Stimulated activated CD4-positive, alpha-beta T cell treated with anti-CD3 and anti-CD28 coated beads, Interleukin-1b, Interleukin-23, amount 100 ng/mL, for 4 hours (primary cell): ENCODE data around the gene CCDC81.
"Not testable (repeated sequence)": the region's sequence is repeated elsewhere in the genome, so short reads cannot be mapped to it uniquely, and the experiment has no call there.

Source experiments
- DNase-seq, 2 donors: peaks; one replicate each; pipeline ENCODE4 v3.0.0-alpha.2; 2020; ENCODE audit warnings: low read depth in 2 of 2

Gene CCDC81

GRCh38 chr11:86386746-86387145, 12.1 kb downstream of the CCDC81 start:
- no peak for DNase-seq

- DNase-seq: no peak
These were observed 13.5 kb downstream of the CCDC81 start for GRCh38 chr11:86388198-86388597.

- DNase-seq: no peak
These were observed 15.8 kb downstream of the CCDC81 start for GRCh38 chr11:86390487-86390886.

- DNase-seq: no peak
These were observed 20.4 kb downstream of the CCDC81 start for GRCh38 chr11:86395061-86395551.

- DNase-seq: no peak
These were observed 21.7 kb downstream of the CCDC81 start for GRCh38 chr11:86396396-86396795.

- no peak for DNase-seq
These were observed 22.7 kb downstream of the CCDC81 start for GRCh38 chr11:86397351-86397750.

GRCh38 chr11:86398106-86398505, 23.4 kb downstream of the CCDC81 start:
- no peak for DNase-seq

GRCh38 chr11:86403458-86403857, 28.8 kb downstream of the CCDC81 start:
- no peak for DNase-seq

- DNase-seq: no peak
These were observed 34.2 kb downstream of the CCDC81 start for GRCh38 chr11:86408845-86409244.

- no peak for DNase-seq
These were observed 39.3 kb downstream of the CCDC81 start for GRCh38 chr11:86414032-86414431.

- no peak for DNase-seq
These were observed 40.3 kb downstream of the CCDC81 start for GRCh38 chr11:86415026-86415425.

GRCh38 chr11:86416494-86416893, 41.8 kb downstream of the CCDC81 start:
- DNase-seq: no peak

- not testable (repeated sequence) for DNase-seq
These were observed 42.3 kb downstream of the CCDC81 start for GRCh38 chr11:86416951-86417350.

GRCh38 chr11:86418106-86418505, 43.4 kb downstream of the CCDC81 start:
- DNase-seq: no peak

- DNase-seq: no peak
These were observed 43.8 kb downstream of the CCDC81 start for GRCh38 chr11:86418513-86418912.

GRCh38 chr11:86418917-86419316, 44.2 kb downstream of the CCDC81 start:
- no peak for DNase-seq

- no peak for DNase-seq
These were observed 47.3 kb downstream of the CCDC81 start for GRCh38 chr11:86421946-86422345.

GRCh38 chr11:86422371-86422770, 47.7 kb downstream of the CCDC81 start:
- DNase-seq: no peak

GRCh38 chr11:86423488-86423887, 48.8 kb downstream of the CCDC81 start:
- DNase-seq: not testable (repeated sequence)

- DNase-seq: no peak
These were observed 52.8 kb downstream of the CCDC81 start for GRCh38 chr11:86427441-86427840.

- no peak for DNase-seq
These were observed 56.6 kb downstream of the CCDC81 start for GRCh38 chr11:86431258-86431657.

GRCh38 chr11:86433361-86434095, 58.8 kb downstream of the CCDC81 start:
- not testable (repeated sequence) for DNase-seq

GRCh38 chr11:86435711-86436110, 61.0 kb downstream of the CCDC81 start:
- no peak for DNase-seq

- DNase-seq: no peak
These were observed 64.0 kb downstream of the CCDC81 start for GRCh38 chr11:86438685-86439084.
